Measurements from ENCODE around the gene ANKRD60. TPM values are rescaled to one million over a fixed set of nuclear protein-coding genes. Genes with fewer than 3 reads are reported as not detected.

ANKRD60 gene
- total RNA-seq, 1 donor from 2014 or later, result not detected

DNA sequence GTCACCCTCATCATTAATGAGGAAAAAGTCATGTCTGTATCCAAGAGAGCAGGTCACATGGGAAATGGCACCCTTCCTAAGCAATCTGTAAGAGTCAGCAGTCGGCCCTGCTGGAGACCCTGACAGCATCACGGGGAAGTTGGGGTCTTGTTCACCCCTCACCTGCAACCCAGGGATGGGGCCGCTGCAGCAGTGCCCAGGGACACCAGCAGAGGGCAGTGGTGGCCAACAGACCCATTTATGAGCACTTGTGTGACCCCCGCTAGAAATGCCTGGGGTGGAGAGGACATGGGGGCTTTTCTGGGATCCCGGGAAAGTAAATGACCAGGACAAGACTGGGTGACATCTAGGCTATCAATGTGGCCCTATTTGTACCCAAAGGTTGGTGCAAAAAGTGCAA lies 35.9 kb downstream of the ANKRD60 start:
- intact Hi-C loops (cut with micrococcal nuclease), result loop anchor here (2.0 kb wide), 1 partner anchor 16 kb away; no protein-coding TSS in a partner anchor
- peaks cover 17% of the 10 kb centered on the region for H3K27me3 Mint-ChIP-seq (ENCODE audit: insufficient read depth)

DNA sequence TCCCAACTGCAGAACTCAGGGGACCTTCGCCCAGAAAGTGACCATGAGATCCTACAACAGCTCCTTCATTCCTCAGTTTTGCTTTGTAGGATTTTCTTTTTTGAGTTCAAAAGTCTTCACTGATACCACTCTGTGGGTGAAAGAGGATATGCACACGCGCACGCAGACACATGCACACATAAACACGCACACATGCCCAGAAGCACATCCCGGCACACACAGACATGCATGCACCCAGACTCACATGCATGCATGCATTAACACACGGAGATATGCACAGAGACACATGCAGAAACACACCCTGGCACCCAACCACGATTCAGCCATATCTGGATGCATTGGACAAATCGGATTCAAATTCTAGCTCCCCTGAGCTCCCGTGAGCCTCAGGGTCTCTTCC lies 36.4 kb downstream of the ANKRD60 start:
- H3K4me1 Mint-ChIP-seq (ENCODE audit: low read depth), result peaks cover 5% of the 10 kb centered on the region
- no peak overlapping the region for H3K27ac Mint-ChIP-seq
- no peak for DNase-seq (ENCODE audit: low spot score)
- intact Hi-C loops (cut with micrococcal nuclease), result loop anchor here (2.0 kb wide), 1 partner anchor 17 kb away; no protein-coding TSS in a partner anchor
- H3K4me3 Mint-ChIP-seq, result no peak overlapping the region
- H3K27me3 Mint-ChIP-seq (ENCODE audit: insufficient read depth), result peaks cover 17% of the 10 kb centered on the region
- H3K9me3 Mint-ChIP-seq, result peaks cover 9% of the 10 kb centered on the region
- peaks cover 2% of the 10 kb centered on the region for H3K36me3 Mint-ChIP-seq (ENCODE audit: low read depth)

More for the DNA sequence above, 35.9 kb downstream of the ANKRD60 start:
- Mint-ChIP-seq H3K27ac (no peak overlapping the region), H3K9me3 (peaks cover 11% of the 10 kb centered on the region), H3K4me1 (ENCODE audit: low read depth) (peaks cover 5% of the 10 kb centered on the region), H3K36me3 (ENCODE audit: low read depth) (peaks cover 2% of the 10 kb centered on the region), H3K4me3 (no peak overlapping the region)
- no peak for DNase-seq (ENCODE audit: low spot score)

DNA sequence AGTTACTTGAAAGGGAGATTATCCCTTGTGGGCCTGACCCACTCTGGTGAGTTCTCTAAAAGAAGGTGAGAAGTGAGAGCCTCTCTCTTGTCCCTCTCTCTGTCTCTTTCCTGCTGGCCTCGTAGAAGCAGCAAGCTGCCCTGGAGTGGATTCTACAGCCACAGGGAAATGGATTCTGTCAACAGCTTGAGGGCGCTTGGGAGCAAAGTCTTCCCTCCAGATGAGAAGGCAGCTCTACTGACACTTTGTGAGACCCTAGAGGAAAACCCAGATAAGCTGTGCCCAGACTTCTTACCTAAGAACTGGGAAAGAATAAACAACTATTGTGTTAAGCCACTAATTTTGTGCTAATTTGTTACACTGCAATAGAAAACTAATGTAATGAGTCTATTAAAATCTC lies 39.9 kb downstream of the ANKRD60 start:
- Mint-ChIP-seq H3K9me3 (no peaks in the 10 kb centered on the region), H3K27me3 (ENCODE audit: insufficient read depth) (peaks cover 20% of the 10 kb centered on the region), H3K36me3 (ENCODE audit: low read depth) (no peaks in the 10 kb centered on the region), H3K4me1 (ENCODE audit: low read depth) (no peaks in the 10 kb centered on the region), H3K4me3 (no peak overlapping the region), H3K27ac (no peak overlapping the region)
- intact Hi-C loops (cut with micrococcal nuclease), result no loop called here
- DNase-seq (ENCODE audit: low spot score), result no peak

DNA sequence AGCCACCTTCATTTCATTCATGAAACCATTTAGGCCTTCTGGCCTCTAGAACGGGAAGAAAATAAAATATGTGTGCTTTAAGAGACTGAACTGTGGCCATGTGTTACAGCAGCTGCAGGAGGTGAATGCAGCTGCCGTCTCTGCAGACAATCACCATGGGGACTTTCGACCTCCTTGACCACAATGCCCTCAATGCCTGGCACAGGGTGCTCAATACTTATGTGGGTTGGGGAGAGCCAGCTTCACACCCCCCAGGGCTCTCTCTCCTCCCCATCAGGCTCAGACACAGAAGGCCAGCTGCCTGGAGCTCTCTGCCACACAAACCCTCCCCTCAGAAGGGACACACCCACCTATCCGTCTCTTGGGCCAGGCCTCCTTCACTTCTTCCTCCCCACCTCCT lies 43.5 kb downstream of the ANKRD60 start:
- H3K27me3 Mint-ChIP-seq (ENCODE audit: insufficient read depth), result peaks cover 21% of the 10 kb centered on the region
- H3K4me3 Mint-ChIP-seq, result no peak overlapping the region
- H3K27ac Mint-ChIP-seq, result no peak overlapping the region
- no peaks in the 10 kb centered on the region for H3K36me3 Mint-ChIP-seq (ENCODE audit: low read depth)
- intact Hi-C loops (cut with micrococcal nuclease), result no loop called here
- no peaks in the 10 kb centered on the region for H3K9me3 Mint-ChIP-seq
- no peaks in the 10 kb centered on the region for H3K4me1 Mint-ChIP-seq (ENCODE audit: low read depth)
- no peak for DNase-seq (ENCODE audit: low spot score)

DNA sequence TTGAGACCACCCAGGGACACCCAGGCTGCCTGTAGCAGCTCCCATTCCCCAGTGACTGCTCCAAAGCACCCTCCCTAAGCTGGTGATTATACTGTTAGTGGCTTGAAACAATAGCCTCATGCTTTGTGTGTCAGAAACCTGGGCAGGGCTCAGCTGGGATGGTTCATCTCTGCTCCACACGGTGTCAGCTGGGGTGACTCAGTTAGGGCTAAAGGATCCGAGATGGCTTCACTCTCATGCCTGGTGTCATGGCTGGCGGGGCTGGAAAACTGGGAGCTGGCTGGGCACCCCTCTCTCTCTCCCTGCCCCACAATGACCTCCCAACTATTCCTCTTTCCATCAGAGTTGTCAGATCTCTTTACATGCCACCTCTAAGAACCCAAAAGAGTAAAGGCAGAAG lies 44.4 kb downstream of the ANKRD60 start:
- no peak overlapping the region for H3K27ac Mint-ChIP-seq
- no peaks in the 10 kb centered on the region for H3K36me3 Mint-ChIP-seq (ENCODE audit: low read depth)
- H3K9me3 Mint-ChIP-seq, result no peaks in the 10 kb centered on the region
- peaks cover 4% of the 10 kb centered on the region for H3K4me1 Mint-ChIP-seq (ENCODE audit: low read depth)
- intact Hi-C loops (cut with micrococcal nuclease), result no loop called here
- H3K27me3 Mint-ChIP-seq (ENCODE audit: insufficient read depth), result peaks cover 14% of the 10 kb centered on the region
- no peak for DNase-seq (ENCODE audit: low spot score)
- no peak overlapping the region for H3K4me3 Mint-ChIP-seq

DNA sequence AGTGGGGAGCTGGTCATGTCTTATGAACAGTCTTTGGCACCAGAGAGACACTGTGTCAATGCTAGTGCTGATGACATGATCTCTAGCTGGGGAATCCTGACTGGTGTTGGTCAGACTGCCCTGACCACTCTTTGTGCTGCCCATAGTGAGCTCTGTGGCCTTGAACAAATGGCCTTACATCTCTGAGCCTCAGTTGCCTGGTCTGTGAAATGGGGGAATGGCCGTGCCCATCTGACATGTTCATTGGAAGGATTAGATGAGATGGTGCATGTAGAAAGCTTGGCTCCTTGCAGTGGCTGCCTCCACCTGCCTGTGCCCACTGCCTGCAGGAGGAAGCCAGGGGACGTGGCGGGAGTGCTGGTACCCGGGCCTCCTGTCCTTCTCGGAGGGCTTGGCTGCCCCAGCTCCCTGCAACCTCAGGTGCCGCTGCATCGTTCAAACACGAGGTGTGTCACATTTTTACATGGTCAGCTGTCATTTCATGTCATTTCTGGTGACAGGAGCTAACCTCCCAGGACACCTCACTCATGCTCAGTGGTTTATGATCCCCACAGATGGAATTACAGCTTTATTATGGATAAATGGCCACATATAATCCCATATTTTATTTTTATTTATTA lies 45.8 kb downstream of the ANKRD60 start:
- peaks cover 5% of the 10 kb centered on the region for H3K4me1 Mint-ChIP-seq (ENCODE audit: low read depth)
- H3K36me3 Mint-ChIP-seq (ENCODE audit: low read depth), result no peaks in the 10 kb centered on the region
- intact Hi-C loops (cut with micrococcal nuclease), result no loop called here
- H3K4me3 Mint-ChIP-seq, result no peak overlapping the region
- H3K9me3 Mint-ChIP-seq, result no peaks in the 10 kb centered on the region
- H3K27ac Mint-ChIP-seq, result no peak overlapping the region
- H3K27me3 Mint-ChIP-seq (ENCODE audit: insufficient read depth), result peaks cover 7% of the 10 kb centered on the region
- DNase-seq (ENCODE audit: low spot score), result no peak

DNA sequence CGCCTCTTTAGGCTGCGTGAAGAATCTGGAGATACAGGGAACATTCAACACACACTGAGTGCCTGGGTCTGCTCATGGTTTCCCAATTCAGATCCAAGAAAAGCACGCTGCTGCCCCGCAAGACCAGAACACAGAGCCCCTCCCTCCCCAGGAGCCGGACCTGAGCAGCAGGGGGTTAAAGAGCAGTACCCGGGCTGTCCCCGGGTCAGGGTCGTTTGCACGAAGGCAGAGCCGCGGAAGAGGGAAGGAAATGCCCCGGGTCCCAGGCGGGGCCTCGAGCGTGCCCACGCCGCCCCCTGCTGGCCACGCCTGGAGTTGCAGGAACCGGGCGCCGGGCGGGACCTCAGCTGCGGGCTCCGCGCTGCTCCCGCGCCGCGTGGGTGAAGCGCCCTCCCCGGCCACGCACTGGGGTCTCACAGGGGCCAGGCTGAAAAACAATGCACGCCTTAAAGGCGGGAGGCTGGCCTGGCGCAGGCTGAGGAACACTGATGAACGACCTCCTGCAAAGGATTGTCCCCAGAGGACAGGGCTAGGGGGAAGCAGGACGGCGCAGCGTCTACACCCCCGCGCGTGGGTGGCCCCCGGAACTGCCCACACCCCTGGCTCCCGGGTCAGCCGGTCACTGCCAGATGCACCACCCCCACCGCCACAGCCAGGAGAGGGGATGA lies 48.9 kb downstream of the ANKRD60 start:
- Mint-ChIP-seq H3K27me3 (ENCODE audit: insufficient read depth) (peaks cover 6% of the 10 kb centered on the region), H3K9me3 (no peaks in the 10 kb centered on the region), H3K36me3 (ENCODE audit: low read depth) (no peaks in the 10 kb centered on the region), H3K27ac (no peak overlapping the region), H3K4me3 (peak overlapping the region; percentile 51), H3K4me1 (ENCODE audit: low read depth) (peaks cover 5% of the 10 kb centered on the region)
- peak; percentile 57 for DNase-seq (ENCODE audit: low spot score)
- intact Hi-C loops (cut with micrococcal nuclease), result loop anchor here (1.0 kb wide), 2 partner anchors 525 to 582 kb away; no protein-coding TSS in a partner anchor

DNA sequence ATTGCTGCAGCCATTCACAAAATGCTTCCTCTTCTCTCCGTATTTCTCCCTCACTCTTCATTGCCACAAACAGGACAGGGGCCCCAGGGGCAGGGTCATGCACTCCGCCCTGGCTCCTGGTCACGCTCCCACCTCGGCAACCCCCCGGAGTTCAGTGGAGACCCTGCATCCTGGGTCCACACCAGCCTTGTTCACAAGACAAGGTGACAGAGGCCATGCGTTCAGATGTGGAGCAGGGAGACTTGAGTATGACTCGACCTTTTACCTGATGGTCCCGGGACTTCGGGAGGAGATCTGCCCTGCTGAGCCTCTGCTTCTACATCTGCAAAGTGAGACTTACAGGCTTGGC lies 49.4 kb downstream of the ANKRD60 start:
- Mint-ChIP-seq H3K27ac (no peak overlapping the region), H3K4me1 (ENCODE audit: low read depth) (peaks cover 5% of the 10 kb centered on the region), H3K27me3 (ENCODE audit: insufficient read depth) (peaks cover 6% of the 10 kb centered on the region), H3K4me3 (peak overlapping the region; percentile 51), H3K36me3 (ENCODE audit: low read depth) (no peaks in the 10 kb centered on the region), H3K9me3 (no peaks in the 10 kb centered on the region)
- intact Hi-C loops (cut with micrococcal nuclease), result loop anchor here (1.0 kb wide), 2 partner anchors 525 to 582 kb away; no protein-coding TSS in a partner anchor
- DNase-seq (ENCODE audit: low spot score), result no peak

DNA sequence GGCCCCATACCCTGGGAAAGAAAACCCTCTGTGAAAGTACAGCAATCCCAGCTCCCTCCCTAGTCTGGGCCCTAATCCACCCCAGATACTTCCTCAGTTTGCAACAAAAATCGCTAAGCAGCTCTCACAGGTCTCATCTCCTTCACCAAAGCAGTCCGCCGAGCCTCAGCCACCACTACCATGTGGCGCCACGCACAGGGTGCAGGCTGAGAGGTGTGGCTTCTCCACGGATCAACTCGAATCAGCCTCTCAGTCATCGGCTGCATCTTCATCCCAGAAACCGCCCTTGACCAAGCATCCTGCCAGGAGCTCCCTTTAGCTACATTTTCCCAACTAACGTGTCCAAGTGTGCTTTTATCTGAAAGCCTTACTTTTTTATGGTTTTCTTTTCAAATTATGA lies 50.7 kb downstream of the ANKRD60 start:
- H3K4me1 Mint-ChIP-seq (ENCODE audit: low read depth), result peaks cover 5% of the 10 kb centered on the region
- H3K4me3 Mint-ChIP-seq, result no peak overlapping the region
- no peak for DNase-seq (ENCODE audit: low spot score)
- intact Hi-C loops (cut with micrococcal nuclease), result no loop called here
- H3K9me3 Mint-ChIP-seq, result no peaks in the 10 kb centered on the region
- no peaks in the 10 kb centered on the region for H3K36me3 Mint-ChIP-seq (ENCODE audit: low read depth)
- H3K27ac Mint-ChIP-seq, result no peak overlapping the region
- H3K27me3 Mint-ChIP-seq (ENCODE audit: insufficient read depth), result peaks cover 12% of the 10 kb centered on the region

DNA sequence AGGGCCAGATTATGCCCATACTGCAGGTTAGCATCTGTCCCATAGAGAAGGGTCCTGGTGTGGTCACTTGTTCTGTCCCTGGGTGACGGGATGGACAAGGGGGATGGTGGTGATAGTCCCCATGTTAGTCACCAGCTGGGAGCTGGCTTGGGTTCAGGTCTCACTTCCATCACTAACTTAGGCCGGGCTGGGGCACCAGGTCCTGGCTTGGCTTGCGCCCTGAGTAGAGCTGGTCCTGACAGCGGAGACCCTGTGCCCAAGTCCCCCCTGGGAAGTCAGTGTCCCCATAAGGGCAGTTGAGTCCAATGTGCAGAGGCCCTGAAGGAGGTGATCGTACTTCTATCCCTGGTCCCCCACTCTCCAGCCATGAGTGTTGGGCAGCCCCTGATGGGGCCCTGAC lies 52.6 kb downstream of the ANKRD60 start:
- H3K4me1 Mint-ChIP-seq (ENCODE audit: low read depth), result peaks cover 10% of the 10 kb centered on the region
- no peaks in the 10 kb centered on the region for H3K9me3 Mint-ChIP-seq
- H3K27me3 Mint-ChIP-seq (ENCODE audit: insufficient read depth), result peaks cover 9% of the 10 kb centered on the region
- H3K27ac Mint-ChIP-seq, result no peak overlapping the region
- intact Hi-C loops (cut with micrococcal nuclease), result no loop called here
- DNase-seq (ENCODE audit: low spot score), result no peak
- H3K36me3 Mint-ChIP-seq (ENCODE audit: low read depth), result no peaks in the 10 kb centered on the region
- no peak overlapping the region for H3K4me3 Mint-ChIP-seq

DNA sequence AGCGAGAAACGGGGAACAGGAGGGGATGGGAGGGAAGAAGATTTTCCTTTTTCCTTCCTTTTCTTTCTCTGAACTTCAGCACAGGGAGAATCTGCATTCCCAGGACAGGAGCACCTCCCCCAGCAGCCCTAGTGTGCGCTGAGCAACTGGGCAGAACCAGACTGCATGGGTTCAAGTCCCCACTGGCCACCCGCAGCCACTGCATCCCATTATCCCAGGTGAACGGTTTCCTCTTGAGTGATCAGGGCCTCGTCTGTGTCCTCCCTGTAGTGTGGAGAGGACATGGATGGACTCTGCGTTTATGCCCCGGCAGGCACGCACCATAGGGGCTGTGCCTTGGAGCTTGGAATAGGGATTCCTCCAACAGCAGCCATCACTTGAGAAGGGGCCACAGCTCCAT lies 53.0 kb downstream of the ANKRD60 start:
- H3K4me1 Mint-ChIP-seq (ENCODE audit: low read depth), result peaks cover 10% of the 10 kb centered on the region
- no peaks in the 10 kb centered on the region for H3K9me3 Mint-ChIP-seq
- no peaks in the 10 kb centered on the region for H3K36me3 Mint-ChIP-seq (ENCODE audit: low read depth)
- intact Hi-C loops (cut with micrococcal nuclease), result no loop called here
- H3K27ac Mint-ChIP-seq, result no peak overlapping the region
- H3K27me3 Mint-ChIP-seq (ENCODE audit: insufficient read depth), result peaks cover 8% of the 10 kb centered on the region
- no peak overlapping the region for H3K4me3 Mint-ChIP-seq
- no peak for DNase-seq (ENCODE audit: low spot score)

DNA sequence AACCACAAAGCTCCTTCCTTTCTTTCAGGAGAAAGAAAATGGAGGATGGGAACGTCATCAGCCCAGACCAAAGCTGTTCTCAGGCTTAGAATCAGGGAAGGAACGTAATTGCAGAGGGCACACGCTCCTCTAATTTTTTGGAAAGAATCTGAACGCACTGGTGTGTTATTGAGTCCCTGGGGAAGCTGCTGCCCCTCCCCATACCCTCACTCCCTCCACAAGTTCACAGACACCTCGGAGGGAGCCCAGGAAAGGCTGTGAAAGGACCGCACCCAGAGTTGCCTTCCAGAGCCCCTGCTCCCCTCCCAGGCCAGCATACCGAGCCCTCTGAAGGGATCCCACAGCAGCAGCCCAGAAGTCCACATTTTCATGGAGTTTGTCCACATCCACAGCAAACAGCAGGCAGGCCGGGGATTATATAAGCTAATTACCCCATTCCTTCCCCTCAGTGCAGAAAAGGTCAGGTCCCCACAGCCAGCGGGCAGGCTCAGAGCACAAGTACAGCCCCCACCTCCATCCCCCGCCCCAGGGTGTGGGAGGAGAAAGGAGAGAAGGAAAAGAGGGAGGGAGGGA lies 53.7 kb downstream of the ANKRD60 start:
- intact Hi-C loops (cut with micrococcal nuclease), result no loop called here
- no peaks in the 10 kb centered on the region for H3K9me3 Mint-ChIP-seq
- H3K27ac Mint-ChIP-seq, result no peak overlapping the region

DNA sequence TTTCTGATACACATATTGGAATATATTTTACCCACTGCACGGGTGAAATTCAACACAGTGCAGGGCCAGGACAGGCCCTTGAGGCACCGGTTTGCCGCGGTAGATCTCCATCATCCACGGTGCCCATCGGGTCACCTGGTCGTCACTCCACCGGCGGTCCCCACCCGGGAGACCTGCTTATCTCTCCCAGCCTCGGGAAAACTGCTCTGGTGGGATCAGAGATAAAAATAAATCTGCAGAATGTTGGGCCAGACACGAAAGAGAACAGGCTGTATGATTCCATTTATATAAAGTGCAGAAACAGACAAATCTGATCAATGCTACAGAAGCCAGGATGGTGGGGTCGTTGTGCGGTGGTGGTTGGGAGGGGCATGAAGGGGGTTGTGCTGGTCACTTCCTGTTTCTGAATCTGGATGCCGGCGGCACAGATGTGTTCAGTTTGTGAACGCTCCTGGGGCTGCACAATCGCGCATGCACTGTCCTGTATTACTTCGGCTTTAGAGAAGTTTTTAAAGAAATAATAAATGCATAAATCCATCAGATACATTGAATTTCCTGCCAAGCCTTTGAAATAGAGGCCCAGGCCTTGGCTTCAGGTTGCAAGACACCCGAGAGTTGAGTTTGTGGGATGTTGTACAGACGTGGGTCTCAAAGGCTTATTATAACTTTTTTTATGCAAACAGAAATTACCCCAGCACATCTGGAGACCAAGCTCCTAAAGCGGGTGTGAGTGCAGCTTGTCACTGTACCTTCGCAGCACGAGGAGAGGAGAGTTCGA lies 54.3 kb downstream of the ANKRD60 start:
- peaks cover 6% of the 10 kb centered on the region for H3K4me1 Mint-ChIP-seq (ENCODE audit: low read depth)
- H3K36me3 Mint-ChIP-seq (ENCODE audit: low read depth), result no peaks in the 10 kb centered on the region
- intact Hi-C loops (cut with micrococcal nuclease), result no loop called here
- no peak overlapping the region for H3K4me3 Mint-ChIP-seq
- no peaks in the 10 kb centered on the region for H3K9me3 Mint-ChIP-seq
- no peak for DNase-seq (ENCODE audit: low spot score)
- no peak overlapping the region for H3K27ac Mint-ChIP-seq
- H3K27me3 Mint-ChIP-seq (ENCODE audit: insufficient read depth), result peaks cover 8% of the 10 kb centered on the region

More for the DNA sequence above, 53.7 kb downstream of the ANKRD60 start:
- H3K27me3 Mint-ChIP-seq (ENCODE audit: insufficient read depth), result peaks cover 8% of the 10 kb centered on the region
- H3K4me1 Mint-ChIP-seq (ENCODE audit: low read depth), result peaks cover 10% of the 10 kb centered on the region
- DNase-seq (ENCODE audit: low spot score), result no peak
- no peaks in the 10 kb centered on the region for H3K36me3 Mint-ChIP-seq (ENCODE audit: low read depth)
- H3K4me3 Mint-ChIP-seq, result no peak overlapping the region

Measured in activated T-helper 1 cell treated with anti-CD3 and anti-CD28 coated beads, Interleukin-12 subunit alpha, Interleukin-12 subunit beta, Interleukin-2, Interleukin-4 antibody, amounts not matched to agents 30 ng/mL and 10 ng/mL and 1 ng/mL, durations not matched to agents 14 hours and 24 hours and 36 hours (primary cell).